Left ventricle myocardium inferior (tissue), 1 donor: ENCODE results near the gene CTSA. TPM values are rescaled to one million over a fixed set of nuclear protein-coding genes. Genes with fewer than 3 reads are reported as not detected.
A peak's percentile ranks its signal among the peaks of the same experiment; 100 is the strongest.

Experiments used
- DNase-seq: peaks from one replicate; pipeline ENCODE4 v3.0.0-alpha.2; 2020
- H3K27ac ChIP-seq: fragments of 200-600 bp; replicated peaks from 2 replicates; pipeline ENCODE4 v1.8.0; 2021
- H3K27me3 ChIP-seq: fragments of 200-600 bp; 2 replicates; pipeline ENCODE4 v1.8.0; 2021; ENCODE audit warnings: low read depth
- H3K36me3 ChIP-seq: fragments of 200-600 bp; 2 replicates; pipeline ENCODE4 v1.8.0; 2021
- H3K4me1 ChIP-seq: fragments of 200-600 bp; 2 replicates; pipeline ENCODE4 v1.8.0; 2021
- H3K4me3 ChIP-seq: fragments of 200-600 bp; 2 replicates; pipeline ENCODE4 v1.8.0; 2021; ENCODE audit warnings: mild to moderate bottlenecking, moderate library complexity
- H3K9me3 ChIP-seq: fragments of 200-600 bp; replicated peaks from 2 replicates; pipeline ENCODE4 v1.8.0; 2021
- CTCF ChIP-seq: fragments of 200-600 bp; IDR thresholded peaks from 2 replicates; pipeline ENCODE4 v1.8.0; 2021; ENCODE audit warnings: antibody characterized with exemption, mild to moderate bottlenecking, borderline replicate concordance
- intact Hi-C: fragments of 100-400 bp; cut with micrococcal nuclease; formaldehyde crosslinking; loops from one replicate; pipeline ENCODE4 v1.11.0; 2022
- total RNA-seq: library from RNA; stranded (reverse); fragmentation: NEBNext Ultra II Directional; extraction: Animal tissue kit (Norgen Biotek cat#: 25700); gene quantifications from one replicate; pipeline ENCODE4 v1.2.1, GENCODE V29; 2021
- donor health status: DM: no; HTN: yes; CAD: no; lungs with severe emphysema.

Gene CTSA
- total RNA-seq, 1 donor from 2014 or later = 116 TPM

GRCh38 chr20:45935416-45936046 lies 44.4 kb downstream of the CTSA start:
- no peak for DNase-seq
- peaks cover 36% of the 10 kb centered on the region for H3K36me3 ChIP-seq
- H3K4me1 ChIP-seq = peaks cover 41% of the 10 kb centered on the region
- intact Hi-C loops = no loop called here
- TF ChIP-seq CTCF = no peak
- peak overlapping the region; percentile 100 for H3K4me3 ChIP-seq
- no peaks in the 10 kb centered on the region for H3K27me3 ChIP-seq
- peak overlapping the region; percentile 100 for H3K27ac ChIP-seq
- H3K9me3 ChIP-seq = no peaks in the 10 kb centered on the region

- Histone ChIP-seq H3K4me1 (peaks cover 40% of the 10 kb centered on the region), H3K27me3 (no peaks in the 10 kb centered on the region), H3K4me3 (no peak overlapping the region), H3K36me3 (peaks cover 58% of the 10 kb centered on the region), H3K9me3 (no peaks in the 10 kb centered on the region), H3K27ac (no peak overlapping the region)
- intact Hi-C loops = no loop called here
- no peak for DNase-seq
- no peak for TF ChIP-seq CTCF
Measured at GRCh38 chr20:45937765-45938164, 46.6 kb downstream of the CTSA start.

GRCh38 chr20:45938727-45939438 lies 47.7 kb downstream of the CTSA start:
- DNase-seq = no peak
- H3K27ac ChIP-seq = no peak overlapping the region
- intact Hi-C loops = no loop called here
- H3K9me3 ChIP-seq = no peaks in the 10 kb centered on the region
- H3K36me3 ChIP-seq = peaks cover 69% of the 10 kb centered on the region
- peaks cover 29% of the 10 kb centered on the region for H3K4me1 ChIP-seq
- H3K27me3 ChIP-seq = no peaks in the 10 kb centered on the region
- no peak for TF ChIP-seq CTCF
- no peak overlapping the region for H3K4me3 ChIP-seq

GRCh38 chr20:45940053-45940452 lies 48.9 kb downstream of the CTSA start:
- TF ChIP-seq CTCF = no peak
- H3K4me1 ChIP-seq = peaks cover 20% of the 10 kb centered on the region
- H3K36me3 ChIP-seq = peaks cover 81% of the 10 kb centered on the region
- DNase-seq = no peak
- intact Hi-C loops = no loop called here
- H3K27me3 ChIP-seq = no peaks in the 10 kb centered on the region
- no peak overlapping the region for H3K4me3 ChIP-seq
- H3K27ac ChIP-seq = no peak overlapping the region
- H3K9me3 ChIP-seq = no peaks in the 10 kb centered on the region

GRCh38 chr20:45940469-45940868 lies 49.3 kb downstream of the CTSA start:
- peaks cover 85% of the 10 kb centered on the region for H3K36me3 ChIP-seq
- H3K9me3 ChIP-seq = no peaks in the 10 kb centered on the region
- intact Hi-C loops = no loop called here
- H3K27me3 ChIP-seq = no peaks in the 10 kb centered on the region
- H3K27ac ChIP-seq = no peak overlapping the region
- DNase-seq = no peak
- peaks cover 19% of the 10 kb centered on the region for H3K4me1 ChIP-seq
- no peak overlapping the region for H3K4me3 ChIP-seq
- TF ChIP-seq CTCF = no peak
